GM21576 (cell line): ENCODE measurements around the gene SDHA.
"Not testable (repeated sequence)": the region's sequence is repeated elsewhere in the genome, so short reads cannot be mapped to it uniquely, and the experiment has no call there.

Experiments
- ATAC-seq: cut with Tn5 transposase; IDR thresholded peaks from one replicate; pipeline ENCODE4 v1.9.1; 2021; ENCODE audit warnings: mild to moderate bottlenecking, moderate library complexity; ENCODE audit not compliant: unreplicated experiment

The SDHA gene

DNA sequence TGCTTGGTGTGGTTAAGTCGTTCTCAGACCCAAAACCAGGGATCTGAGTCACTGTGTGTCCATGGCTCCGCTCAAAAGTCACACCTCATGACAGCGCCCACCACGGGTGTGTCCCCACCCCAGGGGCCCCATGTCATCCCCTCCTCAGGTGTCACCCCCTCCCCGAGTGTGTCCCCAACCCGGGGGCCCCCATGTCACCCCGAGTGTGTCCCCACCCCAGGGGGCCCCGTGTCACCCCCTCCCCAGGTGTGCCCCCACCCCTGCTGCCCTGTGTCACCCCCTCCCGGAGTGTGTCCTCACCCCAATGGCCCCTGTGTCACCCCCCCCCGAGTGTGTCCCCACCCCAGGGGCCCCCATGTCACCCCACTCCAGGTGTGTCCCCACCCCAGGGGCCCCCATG, 21.8 kb upstream of the SDHA start:
- no peak for ATAC-seq

DNA sequence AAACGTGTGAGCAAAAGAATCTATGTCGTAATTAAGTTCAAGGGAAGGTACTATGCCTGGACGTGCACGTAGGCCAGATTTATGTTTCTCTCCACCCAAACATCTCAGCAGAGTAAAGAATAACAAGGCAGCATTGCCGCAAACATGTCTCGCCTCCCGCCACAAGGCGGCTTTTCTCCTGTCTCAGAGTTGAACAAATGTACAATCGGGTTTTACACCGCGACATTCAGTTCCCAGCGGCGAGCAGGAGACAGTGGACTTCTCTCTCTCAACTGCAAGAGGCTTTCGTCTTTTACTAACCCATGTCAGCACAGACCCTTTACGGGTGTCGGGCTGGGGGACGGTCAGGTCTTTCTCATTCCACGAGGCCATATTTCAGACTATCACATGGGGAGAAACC, 21.1 kb upstream of the SDHA start:
- ATAC-seq: not testable (repeated sequence)

- no peak for ATAC-seq
Observed at GRCh38 chr5:197892-198489, 20.1 kb upstream of the SDHA start.

DNA sequence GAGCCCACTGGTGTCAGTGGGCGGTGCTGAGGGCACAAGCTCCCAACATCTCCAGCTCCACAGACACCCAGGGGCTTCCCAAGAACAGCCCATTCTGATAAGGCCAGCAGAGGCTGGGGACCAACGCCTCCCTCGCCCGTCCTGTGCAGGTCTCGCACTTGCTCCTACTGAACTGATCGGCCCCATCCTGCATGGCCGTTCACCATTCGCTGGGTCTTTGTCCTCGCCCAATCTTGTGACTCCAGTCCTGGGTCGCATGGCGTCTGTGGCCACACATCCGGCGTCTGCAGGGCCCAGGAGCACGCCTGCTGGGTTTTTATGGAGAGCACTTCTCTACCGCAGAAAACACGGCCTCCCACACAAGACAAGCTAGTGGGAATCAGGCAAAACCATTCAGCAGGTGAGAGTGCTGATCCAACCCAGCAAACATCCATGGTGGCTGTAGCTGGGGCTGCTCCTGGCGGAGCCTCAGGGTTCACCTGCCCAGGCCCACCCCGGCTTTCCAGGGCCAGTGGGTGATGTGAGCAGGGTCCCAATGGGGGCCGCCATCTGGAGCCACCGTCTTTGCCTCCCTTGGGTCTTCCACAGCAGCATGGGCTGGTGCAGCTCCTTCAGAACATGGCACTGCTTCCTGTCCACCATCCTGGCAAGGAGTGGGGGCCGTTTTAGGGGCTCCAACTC, 19.5 kb upstream of the SDHA start:
- no peak for ATAC-seq

- no peak for ATAC-seq
Observed at GRCh38 chr5:199197-199949, 18.7 kb upstream of the SDHA start.

GRCh38 chr5:199950-200645, 18.0 kb upstream of the SDHA start:
- ATAC-seq: no peak

DNA sequence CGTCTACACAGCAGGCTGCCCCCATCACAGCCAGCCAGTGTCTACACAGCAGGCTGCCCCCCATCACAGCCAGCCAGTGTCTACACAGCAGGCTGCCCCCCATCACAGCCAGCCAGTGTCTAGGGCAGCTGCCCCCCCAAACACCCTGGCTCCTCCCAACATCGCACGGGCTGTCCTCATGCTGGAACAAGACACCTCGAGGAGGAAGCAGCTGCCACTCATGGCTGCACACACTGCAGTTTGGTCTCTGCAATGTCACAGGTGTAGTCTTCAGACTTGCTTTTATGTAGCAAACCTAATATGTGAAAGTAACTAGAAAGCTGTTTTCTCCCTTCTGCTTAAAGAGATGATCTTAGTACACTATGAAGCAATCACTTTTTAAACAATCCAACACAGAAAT, 17.1 kb upstream of the SDHA start:
- no peak for ATAC-seq

GRCh38 chr5:201672-202071, 16.4 kb upstream of the SDHA start:
- ATAC-seq: no peak

GRCh38 chr5:203246-203930, 14.7 kb upstream of the SDHA start:
- no peak for ATAC-seq

GRCh38 chr5:204001-204400, 14.1 kb upstream of the SDHA start:
- no peak for ATAC-seq

- no peak for ATAC-seq
Observed at GRCh38 chr5:204462-204861, 13.7 kb upstream of the SDHA start.

GRCh38 chr5:204966-205670, 13.0 kb upstream of the SDHA start:
- no peak for ATAC-seq

DNA sequence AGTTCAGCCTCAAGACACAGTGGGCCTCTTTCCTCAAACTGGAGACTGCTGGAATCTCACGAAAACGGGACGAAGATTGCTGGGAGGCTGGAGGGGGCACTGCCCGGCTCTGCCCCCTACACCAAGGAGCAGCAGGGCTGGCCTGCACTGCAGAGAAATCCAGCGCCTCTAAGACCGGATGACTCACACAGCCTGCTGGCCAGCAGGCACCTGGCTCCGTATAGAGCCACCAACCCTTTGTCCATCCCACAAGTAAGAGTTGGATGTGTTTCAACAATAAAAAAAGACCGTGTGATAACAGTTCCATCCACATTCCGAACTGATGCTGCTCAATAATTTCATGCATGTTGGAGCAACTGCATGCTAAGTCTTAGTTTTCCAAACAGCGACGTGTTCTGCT, 11.7 kb upstream of the SDHA start:
- no peak for ATAC-seq

DNA sequence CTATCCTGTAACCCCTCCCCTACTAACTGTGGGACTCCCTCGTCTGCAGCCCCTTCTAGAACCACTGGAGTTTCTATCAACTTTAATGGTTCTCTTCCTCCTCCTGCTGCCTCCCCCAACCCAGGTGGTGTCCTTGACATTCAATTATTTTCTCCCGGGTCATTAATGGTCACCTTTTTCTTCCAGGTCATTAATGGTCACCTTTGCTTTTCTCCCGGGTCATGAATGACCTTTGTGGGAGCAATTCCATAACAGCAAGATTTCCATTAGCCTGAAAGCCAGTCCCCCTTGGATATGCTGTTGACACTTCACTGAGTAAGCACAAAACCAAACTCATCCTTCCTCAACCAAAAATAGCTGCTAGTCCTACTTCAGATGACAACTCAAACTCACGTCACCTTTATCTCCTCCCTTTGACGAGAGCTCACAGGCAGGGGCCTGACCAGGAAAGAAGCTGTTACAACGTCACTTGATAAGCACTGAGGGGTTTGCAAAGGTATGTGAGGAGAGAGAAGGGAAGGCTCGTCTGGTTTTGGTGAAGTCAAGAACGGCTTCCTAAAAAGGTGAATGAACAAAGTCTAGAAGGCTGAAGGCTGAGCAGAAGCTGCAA, 11.1 kb upstream of the SDHA start:
- no peak for ATAC-seq

DNA sequence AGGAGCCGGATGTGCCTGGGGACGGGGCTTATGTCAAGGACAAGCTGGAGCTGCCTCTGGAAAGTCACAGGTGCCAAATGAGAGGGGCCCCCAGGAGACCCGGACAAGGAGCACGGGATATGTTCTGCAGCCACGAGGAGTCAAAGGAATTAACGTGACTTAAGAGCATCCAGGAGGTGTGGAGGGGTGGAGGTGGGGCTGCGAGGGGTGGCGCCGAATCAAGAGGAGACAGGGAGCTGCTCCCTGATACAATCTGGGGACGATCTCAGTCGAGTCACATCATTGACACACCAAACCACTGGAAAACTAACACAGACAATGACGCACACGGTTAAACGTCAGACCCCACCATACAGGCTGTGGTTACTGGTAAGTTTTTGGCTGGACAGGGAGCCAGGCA, 10.5 kb upstream of the SDHA start:
- no peak for ATAC-seq

- ATAC-seq: no peak
Observed at GRCh38 chr5:208449-209114, 9.5 kb upstream of the SDHA start.

GRCh38 chr5:213803-214395, 4.2 kb upstream of the SDHA start:
- ATAC-seq: no peak

DNA sequence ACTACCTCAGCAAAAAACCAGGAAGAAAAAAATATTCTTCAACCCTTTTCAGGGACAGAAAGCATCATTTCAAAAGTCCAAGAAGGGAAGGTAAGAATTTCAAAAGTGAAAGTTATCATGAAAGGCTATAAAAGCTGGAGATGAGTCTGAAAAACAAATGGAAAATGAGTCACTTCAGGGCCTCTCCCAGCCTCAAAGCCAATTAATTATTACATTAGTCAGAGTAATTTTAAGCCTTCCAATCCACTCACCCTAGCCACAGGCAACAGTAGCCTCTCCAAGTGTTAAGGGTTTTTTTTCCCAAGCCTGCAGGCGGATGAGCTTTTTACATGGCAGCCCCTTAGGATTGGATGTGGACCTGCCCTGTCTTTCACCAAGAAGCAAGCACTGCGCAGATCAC, 2.9 kb upstream of the SDHA start:
- not testable (repeated sequence) for ATAC-seq

DNA sequence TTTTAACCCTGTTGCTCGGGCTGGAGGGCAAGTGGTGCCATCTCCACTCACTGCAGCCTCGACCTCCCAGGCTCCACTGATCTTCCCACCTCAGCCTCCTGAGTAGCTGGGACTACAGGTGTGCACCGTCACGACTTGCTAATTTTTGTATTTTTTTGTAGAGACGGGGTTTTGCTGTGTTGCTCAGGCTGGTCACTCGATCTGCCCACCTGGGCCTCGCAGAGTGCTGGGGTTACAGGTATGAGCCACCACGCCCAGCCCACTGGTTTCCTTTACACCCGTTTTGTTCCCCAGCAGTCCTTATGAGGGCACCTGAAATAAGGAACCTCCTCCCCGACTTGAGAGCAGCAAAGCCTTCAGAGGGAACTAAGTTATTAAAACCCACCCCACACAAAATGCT, 2.0 kb upstream of the SDHA start:
- not testable (repeated sequence) for ATAC-seq
